ENCODE data around the gene GNPAT. TPM values are rescaled to one million over a fixed set of nuclear protein-coding genes. Genes with fewer than 3 reads are reported as not detected.

The GNPAT gene
- total RNA-seq, 1 donor from 2014 or later: 35.5 TPM

DNA sequence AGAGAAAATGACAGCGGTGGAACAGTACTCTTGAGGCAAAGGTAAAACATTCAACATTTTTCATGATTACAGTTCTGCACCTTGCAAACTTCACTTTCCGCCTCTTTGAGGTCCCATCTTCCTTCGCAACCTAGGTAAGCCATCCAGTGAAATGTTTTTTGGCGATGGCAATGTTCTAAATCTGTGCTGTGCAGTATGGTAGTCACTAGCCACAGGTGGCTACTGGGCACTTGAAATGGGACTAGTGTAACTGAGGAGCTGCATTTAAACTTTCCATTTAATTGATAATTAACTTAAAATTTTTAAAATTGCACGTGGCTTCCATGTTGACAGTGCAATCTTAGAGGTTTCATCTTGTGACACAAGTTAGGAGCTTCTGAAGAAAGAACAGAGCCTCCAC lies 83.6 kb downstream of the GNPAT start:
- H3K4me3 ChIP-seq (ENCODE audit: low read depth, low read length): no peak overlapping the region
- no peak for DNase-seq (ENCODE audit: low read depth)
- TF ChIP-seq, protein P1, sequence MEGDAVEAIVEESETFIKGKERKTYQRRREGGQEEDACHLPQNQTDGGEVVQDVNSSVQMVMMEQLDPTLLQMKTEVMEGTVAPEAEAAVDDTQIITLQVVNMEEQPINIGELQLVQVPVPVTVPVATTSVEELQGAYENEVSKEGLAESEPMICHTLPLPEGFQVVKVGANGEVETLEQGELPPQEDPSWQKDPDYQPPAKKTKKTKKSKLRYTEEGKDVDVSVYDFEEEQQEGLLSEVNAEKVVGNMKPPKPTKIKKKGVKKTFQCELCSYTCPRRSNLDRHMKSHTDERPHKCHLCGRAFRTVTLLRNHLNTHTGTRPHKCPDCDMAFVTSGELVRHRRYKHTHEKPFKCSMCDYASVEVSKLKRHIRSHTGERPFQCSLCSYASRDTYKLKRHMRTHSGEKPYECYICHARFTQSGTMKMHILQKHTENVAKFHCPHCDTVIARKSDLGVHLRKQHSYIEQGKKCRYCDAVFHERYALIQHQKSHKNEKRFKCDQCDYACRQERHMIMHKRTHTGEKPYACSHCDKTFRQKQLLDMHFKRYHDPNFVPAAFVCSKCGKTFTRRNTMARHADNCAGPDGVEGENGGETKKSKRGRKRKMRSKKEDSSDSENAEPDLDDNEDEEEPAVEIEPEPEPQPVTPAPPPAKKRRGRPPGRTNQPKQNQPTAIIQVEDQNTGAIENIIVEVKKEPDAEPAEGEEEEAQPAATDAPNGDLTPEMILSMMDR (conservative IDR thresholded peaks at IDR 0.05; ENCODE audit: low read depth, low read length): no peak

- TF ChIP-seq, protein P1 (conservative IDR thresholded peaks at IDR 0.05; ENCODE audit: low read depth, low read length): no peak
- no peak overlapping the region for H3K4me3 ChIP-seq (ENCODE audit: low read depth, low read length)
- DNase-seq (ENCODE audit: low read depth): no peak
Measured at GRCh38 chr1:231326248-231326647, 85.2 kb downstream of the GNPAT start.

Other genes with a start within 250 kb of the GNPAT start
- gene FAM89A, start 201.0 kb upstream of the GNPAT start, total RNA-seq: 2.7 and 5.9 TPM in 2 replicates
- gene TRIM67, start 79.2 kb upstream of the GNPAT start, total RNA-seq: not detected in 2 replicates
- 6.7 and 8.1 TPM in 2 replicates for gene EXOC8, start 96.6 kb downstream of the GNPAT start, total RNA-seq
- 19.7 and 21.5 TPM in 2 replicates for gene SPRTN, start 97.1 kb downstream of the GNPAT start, total RNA-seq
- gene EGLN1, start 181.1 kb downstream of the GNPAT start, total RNA-seq: 34.5 and 38.6 TPM in 2 replicates

Data from epithelial cell of proximal tubule (primary cell).